Measurements from ENCODE around the gene PROM1. TPM values are rescaled to one million over a fixed set of nuclear protein-coding genes. Genes with fewer than 3 reads are reported as not detected.

PROM1 gene
- total and polyA plus RNA-seq, 5 donors from 2014 or later, result 2.9 TPM; not detected in 4

GRCh38 chr4:15992167-15992485, 91.7 kb downstream of the PROM1 start:
- peaks cover 2% of the 10 kb centered on the region for H3K27me3 ChIP-seq (ENCODE audit: control insufficient read depth, insufficient read depth, low read length)
- no peak overlapping the region for H3K27ac ChIP-seq (ENCODE audit: insufficient read depth, low read length, poor library complexity, severe bottlenecking)
- no peak overlapping the region for H3K4me3 Mint-ChIP-seq
- no peak for DNase-seq
- no peaks in the 10 kb centered on the region for H3K4me1 ChIP-seq (ENCODE audit: control insufficient read depth, insufficient read depth, low read length, poor library complexity, severe bottlenecking)
- ATAC-seq (ENCODE audit: low read depth in 2 of 2), result no peak
- H3K27me3 Mint-ChIP-seq, result peaks cover 18% of the 10 kb centered on the region
- H3K36me3 ChIP-seq (ENCODE audit: control insufficient read depth, insufficient read depth, low read length), result no peaks in the 10 kb centered on the region
- no peak overlapping the region for H3K27ac Mint-ChIP-seq
- H3K9me3 Mint-ChIP-seq, result no peaks in the 10 kb centered on the region
- H3K9me3 ChIP-seq (ENCODE audit: control insufficient read depth in 2 of 2, low read length in 2 of 2), result no peaks in the 10 kb centered on the region
- no peaks in the 10 kb centered on the region for H3K36me3 Mint-ChIP-seq
- no peak overlapping the region for H3K4me3 ChIP-seq (ENCODE audit: low read depth, low read length)
- no peaks in the 10 kb centered on the region for H3K4me1 Mint-ChIP-seq

GRCh38 chr4:15990570-15991285, 93.1 kb downstream of the PROM1 start:
- no peaks in the 10 kb centered on the region for H3K9me3 ChIP-seq (ENCODE audit: control insufficient read depth in 2 of 2, low read length in 2 of 2)
- peaks cover 2% of the 10 kb centered on the region for H3K27me3 ChIP-seq (ENCODE audit: control insufficient read depth, insufficient read depth, low read length)
- peaks cover 18% of the 10 kb centered on the region for H3K27me3 Mint-ChIP-seq
- H3K27ac ChIP-seq (ENCODE audit: insufficient read depth, low read length, poor library complexity, severe bottlenecking), result no peak overlapping the region
- no peaks in the 10 kb centered on the region for H3K36me3 Mint-ChIP-seq
- H3K27ac Mint-ChIP-seq, result no peak overlapping the region
- H3K9me3 Mint-ChIP-seq, result no peaks in the 10 kb centered on the region
- H3K4me1 ChIP-seq (ENCODE audit: control insufficient read depth, insufficient read depth, low read length, poor library complexity, severe bottlenecking), result no peaks in the 10 kb centered on the region
- H3K4me3 ChIP-seq (ENCODE audit: low read depth, low read length), result no peak overlapping the region
- H3K36me3 ChIP-seq (ENCODE audit: control insufficient read depth, insufficient read depth, low read length), result no peaks in the 10 kb centered on the region
- no peak for DNase-seq
- H3K4me3 Mint-ChIP-seq, result no peak overlapping the region
- H3K4me1 Mint-ChIP-seq, result no peaks in the 10 kb centered on the region
- no peak for ATAC-seq (ENCODE audit: low read depth in 2 of 2)

GRCh38 chr4:15989424-15989823, 94.4 kb downstream of the PROM1 start:
- Mint-ChIP-seq H3K4me3 (no peak overlapping the region), H3K9me3 (no peaks in the 10 kb centered on the region), H3K27ac (no peak overlapping the region), H3K36me3 (no peaks in the 10 kb centered on the region), H3K27me3 (peaks cover 9% of the 10 kb centered on the region), H3K4me1 (no peaks in the 10 kb centered on the region)
- H3K4me3 ChIP-seq (ENCODE audit: low read depth, low read length), result no peak overlapping the region
- no peak overlapping the region for H3K27ac ChIP-seq (ENCODE audit: insufficient read depth, low read length, poor library complexity, severe bottlenecking)
- H3K27me3 ChIP-seq (ENCODE audit: control insufficient read depth, insufficient read depth, low read length), result peaks cover 2% of the 10 kb centered on the region
- no peaks in the 10 kb centered on the region for H3K9me3 ChIP-seq (ENCODE audit: control insufficient read depth in 2 of 2, low read length in 2 of 2)
- ATAC-seq (ENCODE audit: low read depth in 2 of 2), result no peak
- no peaks in the 10 kb centered on the region for H3K4me1 ChIP-seq (ENCODE audit: control insufficient read depth, insufficient read depth, low read length, poor library complexity, severe bottlenecking)
- DNase-seq, result no peak
- H3K36me3 ChIP-seq (ENCODE audit: control insufficient read depth, insufficient read depth, low read length), result no peaks in the 10 kb centered on the region

- Histone ChIP-seq H3K27me3 (ENCODE audit: control insufficient read depth, insufficient read depth, low read length) (peaks cover 2% of the 10 kb centered on the region), H3K9me3 (ENCODE audit: control insufficient read depth in 2 of 2, low read length in 2 of 2) (no peaks in the 10 kb centered on the region), H3K4me3 (ENCODE audit: low read depth, low read length) (no peak overlapping the region), H3K4me1 (ENCODE audit: control insufficient read depth, insufficient read depth, low read length, poor library complexity, severe bottlenecking) (no peaks in the 10 kb centered on the region), H3K36me3 (ENCODE audit: control insufficient read depth, insufficient read depth, low read length) (no peaks in the 10 kb centered on the region), H3K27ac (ENCODE audit: insufficient read depth, low read length, poor library complexity, severe bottlenecking) (no peak overlapping the region)
- peaks cover 9% of the 10 kb centered on the region for H3K27me3 Mint-ChIP-seq
- no peaks in the 10 kb centered on the region for H3K4me1 Mint-ChIP-seq
- H3K36me3 Mint-ChIP-seq, result no peaks in the 10 kb centered on the region
- H3K4me3 Mint-ChIP-seq, result no peak overlapping the region
- ATAC-seq (ENCODE audit: low read depth in 2 of 2), result no peak
- H3K9me3 Mint-ChIP-seq, result no peaks in the 10 kb centered on the region
- H3K27ac Mint-ChIP-seq, result no peak overlapping the region
- no peak for DNase-seq
These were observed 95.6 kb downstream of the PROM1 start for GRCh38 chr4:15988222-15988621.

GRCh38 chr4:15986907-15987306, 96.9 kb downstream of the PROM1 start:
- Histone ChIP-seq H3K4me1 (ENCODE audit: control insufficient read depth, insufficient read depth, low read length, poor library complexity, severe bottlenecking) (no peaks in the 10 kb centered on the region), H3K4me3 (ENCODE audit: low read depth, low read length) (no peak overlapping the region), H3K27me3 (ENCODE audit: control insufficient read depth, insufficient read depth, low read length) (peaks cover 2% of the 10 kb centered on the region), H3K27ac (ENCODE audit: insufficient read depth, low read length, poor library complexity, severe bottlenecking) (no peak overlapping the region), H3K9me3 (ENCODE audit: control insufficient read depth in 2 of 2, low read length in 2 of 2) (no peaks in the 10 kb centered on the region), H3K36me3 (ENCODE audit: control insufficient read depth, insufficient read depth, low read length) (no peaks in the 10 kb centered on the region)
- no peaks in the 10 kb centered on the region for H3K4me1 Mint-ChIP-seq
- H3K4me3 Mint-ChIP-seq, result no peak overlapping the region
- ATAC-seq (ENCODE audit: low read depth in 2 of 2), result no peak
- H3K9me3 Mint-ChIP-seq, result no peaks in the 10 kb centered on the region
- peaks cover 9% of the 10 kb centered on the region for H3K27me3 Mint-ChIP-seq
- no peak overlapping the region for H3K27ac Mint-ChIP-seq
- no peaks in the 10 kb centered on the region for H3K36me3 Mint-ChIP-seq
- no peak for DNase-seq

- peaks cover under 1% of the 10 kb centered on the region for H3K27me3 Mint-ChIP-seq
- DNase-seq (no peak), ATAC-seq (ENCODE audit: low read depth in 2 of 2) (no peak)
- no peaks in the 10 kb centered on the region for H3K27me3 ChIP-seq (ENCODE audit: control insufficient read depth, insufficient read depth, low read length)
- no peak overlapping the region for H3K4me3 ChIP-seq (ENCODE audit: low read depth, low read length)
- H3K36me3 Mint-ChIP-seq, result no peaks in the 10 kb centered on the region
- no peaks in the 10 kb centered on the region for H3K9me3 Mint-ChIP-seq
- H3K27ac ChIP-seq (ENCODE audit: insufficient read depth, low read length, poor library complexity, severe bottlenecking), result no peak overlapping the region
- no peak overlapping the region for H3K27ac Mint-ChIP-seq
- H3K36me3 ChIP-seq (ENCODE audit: control insufficient read depth, insufficient read depth, low read length), result no peaks in the 10 kb centered on the region
- no peak overlapping the region for H3K4me3 Mint-ChIP-seq
- no peaks in the 10 kb centered on the region for H3K4me1 ChIP-seq (ENCODE audit: control insufficient read depth, insufficient read depth, low read length, poor library complexity, severe bottlenecking)
- no peaks in the 10 kb centered on the region for H3K9me3 ChIP-seq (ENCODE audit: control insufficient read depth in 2 of 2, low read length in 2 of 2)
- no peaks in the 10 kb centered on the region for H3K4me1 Mint-ChIP-seq
These were observed 100.2 kb downstream of the PROM1 start for GRCh38 chr4:15983610-15984009.

- DNase-seq (no peak), ATAC-seq (ENCODE audit: low read depth in 2 of 2) (no peak)
- Mint-ChIP-seq H3K27me3 (no peaks in the 10 kb centered on the region), H3K4me1 (no peaks in the 10 kb centered on the region), H3K4me3 (no peak overlapping the region), H3K36me3 (no peaks in the 10 kb centered on the region), H3K27ac (no peak overlapping the region), H3K9me3 (no peaks in the 10 kb centered on the region)
- Histone ChIP-seq H3K4me3 (ENCODE audit: low read depth, low read length) (no peak overlapping the region), H3K9me3 (ENCODE audit: control insufficient read depth in 2 of 2, low read length in 2 of 2) (no peaks in the 10 kb centered on the region), H3K4me1 (ENCODE audit: control insufficient read depth, insufficient read depth, low read length, poor library complexity, severe bottlenecking) (no peaks in the 10 kb centered on the region), H3K27ac (ENCODE audit: insufficient read depth, low read length, poor library complexity, severe bottlenecking) (no peak overlapping the region), H3K27me3 (ENCODE audit: control insufficient read depth, insufficient read depth, low read length) (no peaks in the 10 kb centered on the region), H3K36me3 (ENCODE audit: control insufficient read depth, insufficient read depth, low read length) (no peaks in the 10 kb centered on the region)
These were observed 100.8 kb downstream of the PROM1 start for GRCh38 chr4:15982842-15983524.

Measured in CD4-positive, CD25-positive, alpha-beta regulatory T cell (primary cell).